Islet precursor cell (in vitro differentiated cells): ENCODE results near the gene KCNJ9.
A peak's percentile ranks its signal among the peaks of the same experiment; 100 is the strongest.
"Not testable (repeated sequence)": the region's sequence is repeated elsewhere in the genome, so short reads cannot be mapped to it uniquely, and the experiment has no call there.

Source experiments
- DNase-seq: peaks from one replicate; pipeline ENCODE4 v3.0.0-alpha.2; 2018

Gene KCNJ9

GRCh38 chr1:160105155-160105554, 23.8 kb downstream of the KCNJ9 start:
- no peak for DNase-seq

DNA sequence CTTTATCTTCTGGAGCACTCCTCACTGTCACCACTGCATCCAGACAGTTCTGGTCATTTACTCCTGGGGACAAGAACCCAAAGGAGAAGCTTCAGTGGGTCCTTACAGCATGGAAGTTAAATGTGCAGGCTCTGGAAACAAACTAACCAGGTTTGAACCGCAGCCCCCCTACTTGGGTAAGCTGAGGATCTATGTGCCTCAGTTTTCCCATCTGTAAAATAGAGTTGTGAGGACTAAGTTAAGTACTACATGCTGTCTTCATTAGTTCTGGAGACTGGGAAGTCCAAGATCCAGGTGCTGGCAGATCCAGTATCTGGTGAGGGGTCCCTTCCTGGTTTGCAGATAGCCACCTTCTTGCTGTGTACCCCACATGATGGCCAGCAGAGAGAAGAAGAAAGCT, 26.2 kb downstream of the KCNJ9 start:
- no peak for DNase-seq

GRCh38 chr1:160108888-160109662, 27.7 kb downstream of the KCNJ9 start:
- DNase-seq: no peak

DNA sequence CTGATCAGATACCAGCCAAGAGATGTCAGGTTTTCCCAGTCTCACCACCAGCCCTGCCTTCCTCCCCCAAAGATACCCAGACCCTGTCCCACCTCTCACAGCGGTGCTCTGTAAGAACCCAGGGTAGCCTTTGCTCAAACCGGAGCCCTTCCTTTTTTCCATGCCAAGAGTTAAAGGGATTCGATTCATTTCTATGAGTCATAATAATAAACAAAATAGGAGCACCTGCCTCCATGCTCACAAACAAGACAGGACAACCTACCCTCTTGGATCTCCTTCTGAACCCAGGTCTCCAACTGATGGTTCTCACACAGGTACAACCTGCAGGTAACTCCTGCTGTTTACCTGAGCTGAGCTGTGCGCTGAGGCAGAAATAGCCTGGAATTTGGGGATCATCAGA, 28.3 kb downstream of the KCNJ9 start:
- DNase-seq: no peak

DNA sequence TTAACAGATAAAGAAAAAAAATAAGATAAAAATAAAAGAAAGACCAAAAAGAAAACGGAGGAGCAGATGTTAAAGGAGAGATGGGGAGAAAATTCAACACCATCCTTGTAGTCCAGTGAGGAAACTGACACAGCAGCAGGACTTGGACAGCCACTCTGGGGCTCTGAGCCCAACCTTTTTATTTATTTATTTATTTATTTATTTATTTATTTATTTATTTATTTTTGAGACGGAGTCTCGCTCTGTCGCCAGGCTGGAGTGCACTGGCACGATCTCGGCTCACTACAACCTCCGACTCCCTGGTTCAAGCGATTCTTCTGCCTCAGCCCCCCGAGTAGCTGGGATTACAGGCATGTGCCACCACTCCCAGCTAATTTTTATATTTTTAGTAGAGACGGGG, 30.1 kb downstream of the KCNJ9 start:
- not testable (repeated sequence) for DNase-seq

DNA sequence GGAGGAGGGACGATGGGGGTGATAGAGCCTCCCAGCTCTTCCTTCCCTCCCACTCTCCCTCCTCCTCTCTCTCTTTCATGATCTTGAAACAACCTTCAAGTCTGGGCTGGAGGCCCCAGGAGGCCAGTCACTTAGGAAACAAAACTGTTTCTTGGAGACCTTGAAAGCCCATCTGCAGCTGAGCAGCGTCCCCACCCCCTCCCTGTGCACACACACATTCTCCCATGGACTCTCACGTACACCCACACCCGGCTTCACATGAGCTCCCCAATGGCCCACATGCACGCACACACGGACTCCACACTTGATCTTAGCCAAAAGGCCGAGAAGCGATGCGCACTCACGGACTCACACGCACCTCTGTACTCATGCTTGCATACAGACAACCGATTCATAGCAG, 31.0 kb downstream of the KCNJ9 start:
- no peak for DNase-seq

DNA sequence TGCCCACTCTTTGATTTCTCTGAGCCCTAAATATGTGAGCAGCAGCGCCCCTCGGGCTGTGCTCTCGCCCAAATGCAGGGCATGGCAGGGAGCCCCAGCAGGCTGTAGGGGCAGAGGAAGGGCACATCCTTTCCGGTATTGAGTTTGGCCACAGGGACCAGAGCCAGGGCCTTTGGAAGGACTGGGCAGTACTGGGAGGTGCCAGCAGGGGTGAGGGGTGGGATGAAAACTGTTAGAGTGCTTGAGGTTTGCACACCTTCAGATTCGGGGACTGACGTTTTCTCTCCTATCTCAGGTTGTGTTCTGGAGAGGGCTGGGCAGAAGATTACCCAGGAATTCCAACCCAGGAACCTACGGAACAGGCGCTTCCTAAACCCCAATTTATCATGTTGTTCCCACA, 32.1 kb downstream of the KCNJ9 start:
- no peak for DNase-seq

DNA sequence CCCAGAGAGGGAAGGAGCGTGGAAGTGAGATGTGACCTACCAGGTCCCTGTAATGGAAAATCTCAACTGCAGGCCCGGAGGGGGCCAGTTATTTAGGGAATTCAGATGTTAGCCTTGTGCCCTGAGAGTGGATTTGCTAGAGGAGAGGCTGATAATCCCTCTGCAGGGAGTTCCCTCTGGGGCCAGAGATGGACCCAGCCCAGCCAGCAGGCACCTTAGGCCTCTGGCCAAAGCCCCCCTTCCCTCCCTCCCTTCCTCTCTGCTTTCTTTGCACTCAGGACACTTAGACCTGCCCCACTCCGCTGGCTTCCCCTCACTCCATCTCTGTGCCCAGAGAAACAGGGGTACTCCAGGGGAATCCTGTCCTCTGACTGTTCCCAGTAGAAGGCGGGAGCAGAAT, 32.7 kb downstream of the KCNJ9 start:
- no peak for DNase-seq

DNA sequence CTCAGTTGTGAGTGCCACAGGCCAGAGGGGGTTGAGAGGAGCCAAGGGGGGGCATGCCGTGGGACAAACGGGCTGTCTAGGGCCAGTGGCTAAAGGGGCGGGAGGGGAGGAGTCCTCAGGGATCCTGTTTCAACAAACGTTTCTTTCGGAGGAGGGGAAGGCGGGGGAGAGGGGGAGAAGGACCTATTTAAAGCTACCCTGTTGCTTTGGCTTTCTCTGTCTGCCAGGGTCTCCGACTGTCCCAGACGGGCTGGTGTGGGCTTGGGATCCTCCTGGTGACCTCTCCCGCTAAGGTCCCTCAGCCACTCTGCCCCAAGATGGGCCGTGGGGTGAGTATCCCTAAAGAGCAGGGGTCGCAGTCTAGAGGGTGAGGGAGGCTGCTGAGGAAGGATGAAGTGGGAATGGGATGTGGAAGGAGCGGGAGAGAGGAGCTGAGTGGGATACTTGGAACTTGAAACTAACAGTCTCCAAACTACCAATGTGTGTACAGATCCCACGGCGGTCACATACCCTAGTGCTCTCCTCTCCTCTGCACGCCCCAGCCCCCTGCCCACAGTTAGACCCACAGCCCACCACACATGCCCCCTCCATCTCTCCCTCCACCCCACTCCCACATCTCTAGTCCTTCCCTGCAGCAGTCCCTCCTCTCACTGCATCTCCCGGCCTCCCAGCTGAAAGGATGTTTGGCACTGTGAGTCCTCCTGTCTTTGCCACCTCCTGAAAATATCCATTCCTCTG, 34.4 kb downstream of the KCNJ9 start, which contains the start of gene ATP1A2:
Gene ATP1A2, plus strand, starts transcription at position 215 of the 738 bp plus-strand sequence. Its CDS starts 103 bp downstream, at position 318.
- peak; percentile 66 for DNase-seq

DNA sequence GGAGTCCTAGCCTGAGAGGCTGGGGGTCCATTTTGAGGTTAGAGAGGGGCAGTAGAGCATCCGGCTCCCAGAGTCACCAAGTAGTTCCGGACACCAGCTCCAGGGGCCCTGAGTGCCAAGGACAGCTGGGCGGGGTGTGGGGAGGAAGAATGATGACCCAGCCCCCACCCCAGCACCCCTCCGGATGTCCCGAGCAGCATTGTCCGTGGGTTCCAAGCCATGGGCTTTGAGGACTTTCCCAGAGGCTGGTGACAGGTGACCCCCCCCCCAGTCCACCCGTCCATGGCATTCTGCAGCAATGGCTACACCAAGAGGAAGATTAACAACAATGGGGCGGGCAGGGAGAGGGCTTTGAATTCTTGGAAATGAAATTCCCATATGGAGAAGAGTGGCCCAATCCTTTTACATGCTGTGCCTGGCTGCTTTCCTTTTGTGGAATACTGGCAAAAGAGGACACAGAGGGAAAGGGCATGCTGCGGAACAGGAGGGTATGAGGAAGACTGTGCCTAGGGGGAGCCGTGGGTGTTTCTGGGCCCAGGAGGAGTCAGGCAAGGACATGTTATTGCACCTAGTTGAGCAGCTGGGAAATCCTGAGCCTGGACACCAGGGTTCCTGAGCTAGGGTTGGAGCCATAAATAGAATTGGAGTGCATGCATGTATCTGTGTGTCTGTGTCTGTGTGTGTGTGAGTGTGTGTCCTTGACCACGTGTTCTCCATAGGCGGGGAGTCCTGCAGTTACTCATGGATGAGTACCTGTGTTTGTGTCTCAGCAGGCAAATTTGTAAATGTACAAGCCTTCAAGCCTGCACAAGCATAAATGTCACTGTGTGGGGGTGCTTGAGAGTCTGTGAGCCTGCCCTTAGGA, 35.2 kb downstream of the KCNJ9 start:
- DNase-seq: no peak

DNA sequence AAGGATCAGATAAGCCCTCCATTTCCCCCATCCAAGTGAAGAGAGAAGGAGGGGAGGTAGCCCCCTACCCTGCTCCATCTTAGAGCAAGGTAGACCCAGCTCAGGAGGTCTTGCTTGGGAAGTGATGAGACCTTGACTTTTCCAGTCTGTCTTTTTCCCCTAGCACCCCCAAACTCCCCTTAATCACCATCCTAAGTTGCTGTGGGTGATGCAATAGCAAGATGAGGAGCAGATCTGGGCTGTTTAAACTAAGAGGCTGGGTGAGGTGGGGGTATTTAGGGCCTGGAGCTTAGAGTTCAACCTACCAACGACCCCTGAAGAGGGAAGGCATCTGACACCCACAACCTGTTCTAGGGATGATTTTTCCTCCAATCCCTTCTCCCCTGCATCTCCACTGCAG, 36.0 kb downstream of the KCNJ9 start:
- DNase-seq: no peak

GRCh38 chr1:160117709-160118183, 36.4 kb downstream of the KCNJ9 start:
- no peak for DNase-seq

DNA sequence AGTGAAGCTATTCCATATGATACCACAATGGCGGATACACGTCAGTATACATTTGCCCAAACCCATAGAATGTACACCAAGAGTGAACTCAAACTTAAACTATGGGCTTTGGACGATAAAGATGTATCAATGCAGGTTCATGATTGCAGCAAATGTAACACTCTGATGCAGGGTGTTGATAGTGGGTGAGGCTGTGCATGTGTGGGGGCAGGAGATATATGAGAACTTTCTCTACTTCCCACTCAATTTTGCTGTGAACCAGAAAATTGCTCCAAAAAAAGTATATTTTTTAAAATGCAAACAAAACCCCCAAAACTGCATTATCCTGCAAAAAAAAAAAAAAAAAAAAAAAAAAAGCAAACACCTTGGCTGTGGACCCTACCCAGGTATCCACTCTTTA, 37.6 kb downstream of the KCNJ9 start:
- no peak for DNase-seq

- DNase-seq: no peak
These were observed 39.5 kb downstream of the KCNJ9 start for GRCh38 chr1:160120797-160121196.

GRCh38 chr1:160121388-160121787, 40.0 kb downstream of the KCNJ9 start:
- no peak for DNase-seq

DNA sequence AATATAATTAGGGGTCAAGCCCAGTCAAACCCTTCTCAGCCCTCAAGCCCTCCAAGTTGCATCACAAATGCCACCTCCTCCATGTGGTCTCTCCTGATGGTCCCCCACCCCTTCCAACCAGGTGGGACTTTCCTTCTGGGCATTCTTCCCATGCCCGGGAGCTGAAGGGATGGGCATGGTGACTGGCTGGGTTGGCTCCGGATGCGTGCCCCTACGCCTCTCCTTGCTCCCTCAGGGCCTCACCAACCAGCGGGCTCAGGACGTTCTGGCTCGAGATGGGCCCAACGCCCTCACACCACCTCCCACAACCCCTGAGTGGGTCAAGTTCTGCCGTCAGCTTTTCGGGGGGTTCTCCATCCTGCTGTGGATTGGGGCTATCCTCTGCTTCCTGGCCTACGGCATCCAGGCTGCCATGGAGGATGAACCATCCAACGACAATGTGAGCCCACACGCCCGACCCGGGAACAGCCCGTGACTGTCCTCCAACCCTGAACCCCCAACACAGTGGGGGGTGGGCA, 41.7 kb downstream of the KCNJ9 start:
- DNase-seq: no peak

GRCh38 chr1:160123726-160124125, 42.4 kb downstream of the KCNJ9 start:
- no peak for DNase-seq

GRCh38 chr1:160124705-160125478, 43.6 kb downstream of the KCNJ9 start:
- peak; percentile 81 for DNase-seq

- no peak for DNase-seq
These were observed 44.4 kb downstream of the KCNJ9 start for GRCh38 chr1:160125746-160126145.

DNA sequence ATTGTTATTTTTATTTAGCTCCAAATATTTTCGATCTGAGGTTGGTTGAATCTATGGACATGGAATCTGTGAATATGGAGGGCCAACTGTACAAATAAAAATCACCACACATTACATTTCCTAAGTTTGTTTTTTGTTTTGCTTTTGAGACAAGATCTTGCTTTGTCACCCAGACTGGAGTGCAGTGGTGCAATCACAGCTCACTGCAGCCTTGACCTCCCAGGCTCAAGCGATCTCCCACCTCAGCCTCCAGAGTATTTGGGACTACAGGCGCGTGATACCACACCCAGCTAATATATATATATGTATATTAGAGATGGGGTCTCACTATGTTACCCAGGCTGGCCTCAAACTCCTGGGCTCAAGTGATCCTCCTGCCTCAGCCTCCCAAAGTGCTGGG, 45.0 kb downstream of the KCNJ9 start:
- not testable (repeated sequence) for DNase-seq

- no peak for DNase-seq
These were observed 46.0 kb downstream of the KCNJ9 start for GRCh38 chr1:160127381-160127780.

DNA sequence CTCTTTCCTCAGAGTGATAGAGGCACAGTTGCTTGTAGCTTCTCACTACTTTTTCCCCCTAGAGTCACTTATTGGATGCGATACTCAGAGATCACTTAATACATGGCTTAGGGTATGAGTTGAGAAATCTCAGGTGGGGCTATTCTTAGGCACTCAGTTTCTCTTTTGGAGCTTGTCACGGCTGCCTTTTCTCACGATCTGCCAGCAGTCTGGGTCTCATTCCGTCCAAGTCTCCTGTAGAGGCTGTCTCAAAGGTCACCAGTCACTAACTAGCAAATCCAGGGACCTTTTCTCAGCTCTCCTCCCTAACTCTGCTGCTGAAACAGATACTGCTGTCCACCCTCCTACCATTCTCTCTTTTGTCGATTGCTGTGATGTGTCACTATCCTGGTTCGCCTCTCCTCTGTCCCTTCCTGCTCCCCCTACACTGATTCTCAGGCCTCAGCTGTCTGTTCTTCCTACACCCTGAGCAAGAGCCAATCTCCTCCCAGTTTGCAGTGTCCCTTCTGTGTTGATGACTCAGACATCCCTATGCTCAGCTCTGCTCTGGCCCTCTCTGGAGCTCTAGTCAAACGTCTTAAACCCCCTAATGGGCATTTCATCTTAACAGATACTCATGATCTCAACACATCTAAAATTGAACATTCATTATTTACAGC, 46.7 kb downstream of the KCNJ9 start:
- DNase-seq: peak; percentile 78
